Femur (tissue), 1 donor: Measurements from ENCODE around the gene HAUS8.
"Not testable (repeated sequence)": the region's sequence is repeated elsewhere in the genome, so short reads cannot be mapped to it uniquely, and the experiment has no call there.

Source experiments
- DNase-seq: peaks from one replicate; pipeline ENCODE4 v3.0.0-alpha.2; 2017

The HAUS8 gene

GRCh38 chr19:17101686-17102628 is 26.7 kb upstream of the HAUS8 start:
- DNase-seq: no peak

GRCh38 chr19:17098326-17098725 is 23.1 kb upstream of the HAUS8 start:
- DNase-seq: no peak

GRCh38 chr19:17097593-17098126 is 22.4 kb upstream of the HAUS8 start:
- DNase-seq: no peak

GRCh38 chr19:17095141-17095919 is 20.1 kb upstream of the HAUS8 start:
- no peak for DNase-seq

- not testable (repeated sequence) for DNase-seq
Observed at GRCh38 chr19:17094694-17095093, 19.4 kb upstream of the HAUS8 start.

GRCh38 chr19:17092696-17093095 is 17.4 kb upstream of the HAUS8 start:
- no peak for DNase-seq

GRCh38 chr19:17091758-17092333 is 16.6 kb upstream of the HAUS8 start:
- no peak for DNase-seq

- no peak for DNase-seq
Observed at GRCh38 chr19:17090583-17090982, 15.3 kb upstream of the HAUS8 start.

GRCh38 chr19:17088552-17088951 is 13.3 kb upstream of the HAUS8 start:
- no peak for DNase-seq

GRCh38 chr19:17086834-17087233 is 11.6 kb upstream of the HAUS8 start:
- DNase-seq: no peak

GRCh38 chr19:17086120-17086519 is 10.9 kb upstream of the HAUS8 start:
- no peak for DNase-seq

- no peak for DNase-seq
Observed at GRCh38 chr19:17081672-17082630, 6.7 kb upstream of the HAUS8 start.

- no peak for DNase-seq
Observed at GRCh38 chr19:17080440-17080801, 5.2 kb upstream of the HAUS8 start.

- peak; percentile 74 for DNase-seq
Observed at GRCh38 chr19:17079710-17080439, 4.6 kb upstream of the HAUS8 start.

GRCh38 chr19:17078920-17079709 is 3.9 kb upstream of the HAUS8 start:
- no peak for DNase-seq

GRCh38 chr19:17078036-17078919 is 3.0 kb upstream of the HAUS8 start:
- no peak for DNase-seq

GRCh38 chr19:17077447-17078028 is 2.3 kb upstream of the HAUS8 start:
- no peak for DNase-seq

- DNase-seq: no peak
Observed at GRCh38 chr19:17076543-17076991, 1.3 kb upstream of the HAUS8 start.
